Hindlimb muscle (tissue), 1 donor: ENCODE results near the gene CSF2. TPM values are rescaled to one million over a fixed set of nuclear protein-coding genes. Genes with fewer than 3 reads are reported as not detected.

Source experiments
- DNase-seq: peaks from one replicate; pipeline ENCODE4 v3.0.0-alpha.2; 2013
- polyA plus RNA-seq: library from polyadenylated mRNA; unstranded; fragments of 120-200 nt; gene quantifications from one replicate; pipeline ENCODE4 v1.2.1, GENCODE V29; 2013; ENCODE audit not compliant: insufficient read length

CSF2 gene
- not detected for polyA plus RNA-seq

- no peak for DNase-seq
These were observed at the start of gene CSF2 for GRCh38 chr5:132073231-132074013. Gene CSF2, plus strand, starts transcription at chr5:132073789. Its CDS starts 35 bp downstream, at chr5:132073824.

DNA sequence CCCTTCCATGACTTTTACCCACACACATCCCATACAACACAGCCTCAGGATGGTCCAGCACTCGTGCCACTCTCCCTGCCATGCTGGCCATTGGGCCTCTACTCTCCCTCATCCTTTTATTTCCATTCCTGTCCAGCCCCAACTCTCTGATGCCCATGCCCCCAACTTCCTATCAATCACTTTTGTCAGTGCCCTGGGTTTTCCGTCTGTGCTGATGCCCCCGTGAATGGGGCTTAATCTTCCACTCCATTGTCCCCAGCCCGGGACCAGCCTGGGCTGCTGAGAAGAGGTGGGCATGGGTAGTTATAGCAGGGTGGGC, 49.5 kb upstream of the CSF2 start:
- DNase-seq, result no peak

DNA sequence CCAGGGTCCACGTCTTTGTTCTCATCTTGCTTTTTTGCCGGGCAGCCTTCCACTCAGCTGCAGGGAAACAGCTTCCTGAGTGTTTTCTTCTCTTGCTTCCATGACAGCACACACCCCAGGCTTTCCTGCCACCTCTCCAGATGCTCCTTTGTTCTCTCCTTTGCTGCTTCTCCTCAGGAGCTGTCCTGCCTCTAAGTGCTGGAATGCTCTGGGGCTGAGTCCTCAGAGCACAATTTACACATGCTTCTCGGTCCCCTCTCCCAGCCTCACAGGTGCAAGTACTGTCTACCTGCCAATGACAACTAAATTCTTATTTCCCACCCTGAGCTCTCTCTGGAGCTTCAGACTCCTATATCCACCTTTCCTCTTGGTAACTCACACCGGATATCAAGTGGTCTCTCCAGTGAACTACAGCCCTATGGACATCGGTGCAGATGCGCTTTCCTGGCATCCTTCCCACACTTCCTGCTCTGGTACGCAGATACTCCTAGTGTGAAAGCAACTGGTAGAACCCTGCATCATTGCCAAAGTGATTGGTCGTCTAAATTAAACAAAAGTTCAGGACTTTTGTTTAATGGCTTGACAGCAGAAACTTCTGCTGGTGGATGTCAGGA, 48.7 kb upstream of the CSF2 start:
- no peak for DNase-seq

DNA sequence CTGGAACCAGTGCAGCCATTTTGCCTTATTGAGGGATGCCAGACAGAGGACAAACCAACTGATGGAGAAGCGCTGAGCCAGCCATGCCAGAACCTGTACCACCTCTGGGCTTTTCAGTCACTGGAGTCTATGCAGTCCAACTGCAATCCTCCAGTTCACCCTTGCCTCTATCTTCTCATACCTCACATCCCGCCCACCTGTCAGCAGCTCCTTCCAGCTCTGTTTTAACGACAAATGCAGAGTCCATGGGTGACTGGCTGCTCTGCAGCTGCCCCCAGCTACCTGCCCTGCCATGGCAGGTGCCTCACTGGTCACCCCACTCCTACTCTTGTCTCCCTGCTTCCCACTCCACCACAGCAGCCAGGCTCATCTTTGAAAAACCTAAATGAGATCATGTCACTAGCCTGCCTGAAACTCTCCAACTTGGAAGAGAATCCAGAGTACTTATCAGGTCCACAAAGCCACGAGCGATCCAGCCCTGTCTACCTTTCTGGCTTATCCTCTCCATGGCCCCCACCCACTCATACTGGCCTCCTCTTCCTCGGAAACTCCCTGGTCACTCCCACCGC, 48.1 kb upstream of the CSF2 start:
- no peak for DNase-seq

DNA sequence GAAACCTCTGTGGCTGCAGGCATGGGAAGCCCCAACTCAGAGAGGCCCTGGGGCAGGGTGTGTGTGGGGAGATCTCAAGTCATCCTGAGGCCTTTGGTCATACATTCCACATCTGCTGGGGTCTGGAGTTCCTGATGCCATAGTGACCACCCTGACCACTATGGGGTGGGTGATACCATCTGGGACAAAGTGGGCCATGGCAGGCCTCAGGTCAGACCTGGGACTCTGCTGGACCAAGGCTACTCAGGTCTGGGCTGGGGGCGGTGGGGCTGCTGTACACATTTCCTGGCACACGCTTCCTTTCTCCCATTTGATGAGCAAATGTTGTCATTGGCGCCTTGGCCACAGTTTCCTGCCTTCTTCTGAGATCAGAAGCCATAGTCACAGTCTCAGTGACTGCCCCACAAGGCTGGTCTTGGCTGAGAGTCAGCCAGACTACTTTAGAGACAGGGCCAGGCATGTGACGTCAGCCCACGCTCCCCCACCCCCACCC, 47.0 kb upstream of the CSF2 start:
- no peak for DNase-seq

- DNase-seq, result no peak
These were observed 46.6 kb upstream of the CSF2 start for GRCh38 chr5:132027027-132027426.

DNA sequence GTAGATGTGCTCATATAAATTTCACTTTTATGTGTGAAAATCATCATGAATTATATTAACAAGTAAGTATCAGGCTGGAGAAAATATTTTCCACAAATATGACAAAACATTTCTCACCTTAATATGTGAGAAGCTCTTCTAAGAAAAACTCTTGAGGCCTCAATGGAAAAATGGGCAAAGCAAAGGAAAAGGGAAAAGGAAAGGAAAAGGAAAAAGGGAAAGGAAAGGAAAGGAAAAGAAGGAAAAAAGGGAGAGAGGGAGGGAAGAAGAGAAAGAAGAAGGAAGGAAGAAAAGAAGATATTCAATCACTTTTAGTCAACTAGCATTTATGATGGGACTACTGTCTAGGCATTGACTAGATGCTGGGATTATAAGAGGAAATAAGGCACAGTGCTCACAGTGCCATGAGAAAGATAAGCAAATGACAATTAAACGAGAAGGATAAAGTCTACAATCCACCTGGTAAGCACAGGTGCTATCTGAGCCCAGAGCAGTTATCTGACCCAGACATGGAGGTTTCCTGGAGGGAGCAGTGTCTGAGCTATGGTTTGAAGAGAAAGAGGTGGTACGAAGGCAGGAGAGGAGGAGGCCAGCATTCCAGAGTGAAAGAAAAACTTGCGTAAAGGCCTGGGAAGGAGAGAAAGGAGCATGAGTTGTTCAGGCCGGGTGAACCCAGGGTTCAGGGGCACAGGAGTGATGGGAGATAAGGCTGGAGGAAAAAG, 43.8 kb upstream of the CSF2 start:
- no peak for DNase-seq

DNA sequence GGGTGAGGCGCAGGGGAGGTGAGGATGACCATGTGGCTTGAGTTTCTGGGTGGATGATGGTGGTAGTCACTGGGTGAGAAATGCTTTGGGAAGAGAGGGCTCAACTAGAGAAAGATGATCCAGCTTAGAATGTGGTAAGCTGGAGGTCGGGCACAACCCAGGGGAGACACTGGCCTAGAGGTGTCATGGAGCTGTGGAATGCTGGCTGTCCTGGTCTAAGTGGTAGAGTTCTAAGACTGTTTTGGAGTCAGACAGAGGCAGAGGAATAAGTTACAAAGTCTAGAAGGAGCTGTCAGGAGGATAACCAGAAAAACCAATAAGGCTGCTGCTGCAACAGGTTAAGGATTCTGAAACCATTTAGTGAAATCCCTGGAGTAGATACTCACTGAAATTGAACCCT, 43.0 kb upstream of the CSF2 start:
- no peak for DNase-seq

DNA sequence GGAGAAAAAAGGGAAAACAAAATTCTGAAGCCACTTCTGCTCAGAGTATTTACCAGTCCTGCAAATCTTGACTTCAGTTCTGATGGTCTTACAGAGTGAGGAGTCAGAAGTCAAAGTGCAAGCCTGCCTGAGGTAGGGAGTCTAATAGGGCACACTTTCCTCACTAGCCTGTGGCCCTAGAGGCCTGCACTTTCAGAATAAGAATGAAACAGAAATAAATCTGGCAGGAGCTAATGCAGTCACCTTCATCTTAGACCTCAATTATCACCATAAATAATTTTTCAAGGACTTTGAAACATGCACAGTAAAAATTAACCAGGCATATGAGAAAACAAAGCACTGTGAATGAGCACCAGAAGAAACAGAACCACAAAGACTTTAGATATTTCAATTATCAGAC, 41.4 kb upstream of the CSF2 start:
- DNase-seq, result no peak

GRCh38 chr5:132033122-132033521, 40.5 kb upstream of the CSF2 start:
- no peak for DNase-seq

- no peak for DNase-seq
These were observed 36.2 kb upstream of the CSF2 start for GRCh38 chr5:132037353-132037752.

- DNase-seq, result no peak
These were observed 29.4 kb upstream of the CSF2 start for GRCh38 chr5:132044207-132044606.

GRCh38 chr5:132046880-132047299, 26.7 kb upstream of the CSF2 start:
- DNase-seq, result no peak

DNA sequence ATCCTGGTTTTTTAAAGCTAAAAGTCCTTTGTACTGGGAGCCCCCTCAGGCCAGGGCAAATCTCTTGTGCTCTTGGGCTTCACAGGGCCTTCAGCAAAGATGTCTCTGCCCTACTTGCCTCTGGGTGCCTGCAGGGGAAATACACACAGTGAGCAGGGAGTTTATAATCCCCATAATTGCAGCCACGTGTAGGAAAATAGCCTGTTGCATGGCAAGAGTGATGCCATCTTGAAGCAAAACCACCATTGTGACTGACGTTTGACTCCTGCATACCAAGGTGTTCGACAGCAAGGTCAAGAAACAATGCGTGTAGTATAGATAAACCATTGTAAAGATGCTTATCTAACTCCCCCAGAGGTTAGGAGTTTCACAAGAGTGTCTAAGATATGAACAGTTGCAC, 24.5 kb upstream of the CSF2 start:
- DNase-seq, result no peak

- DNase-seq, result no peak
These were observed 24.0 kb upstream of the CSF2 start for GRCh38 chr5:132049559-132049958.

DNA sequence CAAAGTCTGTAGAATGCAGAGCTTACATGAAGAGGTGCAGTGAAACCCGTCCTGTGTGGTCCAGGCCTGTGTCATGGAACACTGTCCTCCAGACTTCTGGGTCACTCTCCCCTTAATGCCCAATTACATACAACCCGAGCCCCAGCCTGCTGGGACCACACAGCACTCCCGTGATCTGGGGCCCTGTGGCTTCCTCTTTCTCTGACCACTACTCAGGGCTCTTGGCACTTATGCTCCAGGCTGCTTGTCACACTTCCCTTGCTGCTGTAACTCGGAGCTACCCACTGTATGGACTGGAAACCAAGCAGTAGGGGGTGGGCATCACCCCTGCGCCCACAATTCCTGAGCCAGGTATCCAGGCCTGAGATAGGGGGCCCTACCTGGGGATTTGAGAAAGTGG, 23.5 kb upstream of the CSF2 start:
- DNase-seq, result peak; percentile 14

- no peak for DNase-seq
These were observed 22.7 kb upstream of the CSF2 start for GRCh38 chr5:132050661-132051552.

- DNase-seq, result no peak
These were observed 21.1 kb upstream of the CSF2 start for GRCh38 chr5:132052520-132052919.

- DNase-seq, result no peak
These were observed 20.1 kb upstream of the CSF2 start for GRCh38 chr5:132053483-132053882.

DNA sequence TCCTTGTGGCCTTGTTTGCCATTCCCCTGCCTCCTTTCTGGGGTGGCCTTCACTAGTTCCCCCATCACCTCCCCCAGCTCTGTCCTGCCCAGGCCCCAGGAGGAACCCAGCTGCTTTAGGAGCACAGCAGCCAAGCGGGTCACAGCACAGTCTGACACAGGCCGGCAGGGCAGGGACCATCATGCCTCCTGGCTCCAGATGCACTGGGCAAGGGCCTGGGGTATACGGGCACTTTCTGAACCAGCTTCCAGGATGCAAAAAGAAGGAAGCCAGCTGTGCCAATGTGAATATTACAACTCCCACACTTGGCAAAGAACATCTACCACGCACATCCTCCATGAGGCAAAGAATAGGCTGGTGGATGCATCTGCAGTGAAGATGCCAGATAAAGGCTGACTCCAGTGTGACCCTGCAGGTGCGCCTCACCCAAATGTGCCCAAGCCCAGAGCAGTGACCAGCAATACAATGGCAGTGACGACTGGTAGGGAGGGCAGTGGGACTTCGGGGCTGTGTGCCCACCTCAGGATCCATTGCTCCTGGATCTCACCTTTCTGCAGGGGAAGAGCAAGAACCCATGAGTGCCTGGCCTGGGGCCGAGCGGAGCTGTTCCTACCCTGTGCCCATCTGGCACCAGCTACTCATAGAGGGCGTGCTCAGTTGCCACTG, 19.4 kb upstream of the CSF2 start:
- DNase-seq, result no peak

DNA sequence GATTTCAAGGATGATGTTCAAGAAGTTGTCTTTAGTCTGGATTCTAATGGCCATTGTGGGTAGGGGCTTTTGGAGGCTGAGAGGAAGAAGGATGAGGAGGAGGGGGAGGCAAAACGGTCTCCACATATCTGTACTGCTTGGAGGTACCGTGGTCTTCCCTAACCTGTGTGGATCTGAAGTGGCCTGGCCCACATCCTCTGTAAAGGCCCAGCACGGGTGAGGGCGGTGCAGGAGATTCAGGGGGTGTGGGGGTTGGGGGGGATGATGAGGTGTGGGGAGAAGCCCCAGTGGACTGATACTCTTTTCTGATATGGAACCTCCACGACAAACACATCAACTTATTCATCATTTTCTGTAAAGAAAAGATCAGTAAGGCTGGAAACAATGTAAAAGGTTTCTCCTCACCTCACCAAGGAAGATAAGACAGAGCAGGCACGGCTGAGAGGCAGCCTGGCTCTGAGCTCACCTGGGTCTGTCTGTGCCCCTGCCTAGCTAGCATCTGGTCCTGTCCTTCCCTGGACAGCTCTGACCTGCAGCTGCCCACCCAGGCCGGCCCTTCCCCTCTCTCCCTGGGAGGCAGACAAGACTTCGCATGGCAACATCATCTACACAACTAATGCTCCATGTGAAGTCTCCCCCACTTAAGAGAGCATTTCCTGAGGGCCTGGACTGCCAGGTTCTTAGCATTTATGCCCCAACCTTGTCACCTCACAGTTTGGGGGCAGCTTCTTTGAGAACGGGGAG, 18.7 kb upstream of the CSF2 start:
- no peak for DNase-seq
